HG02798 (cell line): ENCODE measurements around the gene ELL.

Source experiments
- ATAC-seq: cut with Tn5 transposase; IDR thresholded peaks from one replicate; pipeline ENCODE4 v1.9.1; 2021; ENCODE audit warnings: mild to moderate bottlenecking; ENCODE audit not compliant: unreplicated experiment, poor library complexity

The ELL gene

GRCh38 chr19:18475004-18475453 is 46.8 kb downstream of the ELL start:
- ATAC-seq = no peak

- no peak for ATAC-seq
Measured at GRCh38 chr19:18474366-18474887, 47.4 kb downstream of the ELL start.

- ATAC-seq = no peak
Measured at GRCh38 chr19:18473706-18474087, 48.2 kb downstream of the ELL start.

GRCh38 chr19:18473003-18473705 is 48.7 kb downstream of the ELL start:
- ATAC-seq = no peak

- ATAC-seq = no peak
Measured at GRCh38 chr19:18470787-18471186, 51.1 kb downstream of the ELL start.

GRCh38 chr19:18469069-18469846 is 52.6 kb downstream of the ELL start:
- no peak for ATAC-seq

- ATAC-seq = no peak
Measured at GRCh38 chr19:18468517-18468916, 53.4 kb downstream of the ELL start.

- no peak for ATAC-seq
Measured at GRCh38 chr19:18467978-18468377, 53.9 kb downstream of the ELL start.

- no peak for ATAC-seq
Measured at GRCh38 chr19:18466354-18466753, 55.5 kb downstream of the ELL start.

GRCh38 chr19:18465964-18466339 is 55.9 kb downstream of the ELL start:
- ATAC-seq = no peak

- ATAC-seq = no peak
Measured at GRCh38 chr19:18465214-18465963, 56.5 kb downstream of the ELL start.

- ATAC-seq = no peak
Measured at GRCh38 chr19:18464646-18465045, 57.2 kb downstream of the ELL start.

GRCh38 chr19:18461471-18461870 is 60.4 kb downstream of the ELL start:
- no peak for ATAC-seq

- ATAC-seq = no peak
Measured at GRCh38 chr19:18460900-18461299, 61.0 kb downstream of the ELL start.

- ATAC-seq = no peak
Measured at GRCh38 chr19:18457483-18458331, 64.2 kb downstream of the ELL start.

- ATAC-seq = no peak
Measured at GRCh38 chr19:18456974-18457373, 64.9 kb downstream of the ELL start.

GRCh38 chr19:18456279-18456678 is 65.6 kb downstream of the ELL start:
- no peak for ATAC-seq

- no peak for ATAC-seq
Measured at GRCh38 chr19:18453269-18454024, 68.4 kb downstream of the ELL start.

- no peak for ATAC-seq
Measured at GRCh38 chr19:18452386-18452785, 69.5 kb downstream of the ELL start.
